Bronchial epithelial cell (primary cell): ENCODE measurements around the gene BLOC1S1. TPM values are rescaled to one million over a fixed set of nuclear protein-coding genes. Genes with fewer than 3 reads are reported as not detected.

Experiments used
- DNase-seq: peaks from one replicate; pipeline ENCODE4 v3.0.0-alpha.2; 2010; ENCODE audit warnings: low read depth
- FAIRE-seq: peaks from 2 replicates; lab custom pipeline; 2011; peaks lifted over from hg19 to GRCh38; lab: Jason Lieb, UNC
- H3K27me3 ChIP-seq: 2 replicates; pipeline ENCODE4 v1.5.1; 2011; ENCODE audit warnings: low read length; ENCODE audit not compliant: control insufficient read depth, insufficient read depth
- H3K36me3 ChIP-seq: 2 replicates; pipeline ENCODE4 v1.5.1; 2011; ENCODE audit warnings: low read length; ENCODE audit not compliant: control insufficient read depth, insufficient read depth
- H3K4me3 ChIP-seq: 2 replicates; pipeline ENCODE4 v1.5.1; 2011; ENCODE audit warnings: mild to moderate bottlenecking, low read depth, low read length, control low read depth
- CTCF ChIP-seq: IDR thresholded peaks from 2 replicates; pipeline ENCODE4 v1.5.1; 2011; ENCODE audit warnings: mild to moderate bottlenecking, moderate library complexity, low read length, control low read depth, inconsistent platforms; ENCODE audit not compliant: insufficient read depth, severe bottlenecking
- total RNA-seq: library from RNA; depleted of rRNA; stranded (reverse); fragments of >200 nt; gene quantifications from 2 replicates; pipeline ENCODE4 v1.2.1, GENCODE V29; 2014

BLOC1S1 gene
- total RNA-seq, 1 donor from 2014 or later = 64.5 TPM

DNA sequence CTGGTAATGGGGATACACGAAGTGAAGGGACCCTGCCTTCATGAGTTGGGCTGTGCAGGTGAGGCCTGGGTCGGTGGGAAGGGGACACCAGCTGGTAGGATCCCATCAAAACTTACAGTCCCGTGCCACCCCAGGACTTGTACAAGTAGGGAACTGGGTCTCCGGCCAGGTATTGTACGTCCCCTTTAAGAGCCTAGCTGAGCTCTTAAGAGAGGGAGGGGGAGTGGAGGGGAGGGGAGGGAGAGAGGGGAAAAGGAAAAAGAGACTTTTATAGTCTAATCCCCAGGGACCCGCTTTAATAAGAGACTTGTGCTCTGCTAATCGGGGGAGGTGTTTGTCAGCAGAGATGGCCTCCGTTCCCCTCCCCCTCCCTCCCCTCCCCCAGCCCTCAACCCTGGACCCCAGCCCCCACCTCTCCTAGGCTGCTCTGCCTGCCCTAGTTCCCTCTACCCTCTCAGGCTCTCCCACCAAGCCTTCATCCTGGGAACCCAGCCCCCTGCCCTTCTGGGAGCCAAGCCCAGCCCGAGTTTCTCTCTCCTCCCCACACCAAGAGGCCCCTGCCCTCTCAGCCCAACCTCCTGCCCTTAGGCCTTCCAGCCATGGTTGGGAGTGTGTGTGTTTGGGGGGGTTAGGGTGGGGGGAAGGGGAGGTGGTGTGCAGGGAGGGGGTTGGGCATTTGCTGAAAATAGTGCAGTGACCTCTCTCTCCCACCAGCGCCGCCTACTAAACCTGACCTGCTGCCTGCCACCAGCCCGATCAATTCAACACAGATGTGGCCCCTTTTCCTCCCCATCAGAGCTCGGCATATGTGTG is 29.7 kb downstream of the BLOC1S1 start:
- no peak for DNase-seq
- Histone ChIP-seq H3K4me3 (no peak overlapping the region), H3K27me3 (no peaks in the 10 kb centered on the region), H3K36me3 (no peaks in the 10 kb centered on the region)
- no peak for FAIRE-seq
- TF ChIP-seq CTCF = no peak

- no peak overlapping the region for H3K4me3 ChIP-seq
- no peak for FAIRE-seq
These were observed 30.5 kb downstream of the BLOC1S1 start for GRCh38 chr12:55746174-55746912.

DNA sequence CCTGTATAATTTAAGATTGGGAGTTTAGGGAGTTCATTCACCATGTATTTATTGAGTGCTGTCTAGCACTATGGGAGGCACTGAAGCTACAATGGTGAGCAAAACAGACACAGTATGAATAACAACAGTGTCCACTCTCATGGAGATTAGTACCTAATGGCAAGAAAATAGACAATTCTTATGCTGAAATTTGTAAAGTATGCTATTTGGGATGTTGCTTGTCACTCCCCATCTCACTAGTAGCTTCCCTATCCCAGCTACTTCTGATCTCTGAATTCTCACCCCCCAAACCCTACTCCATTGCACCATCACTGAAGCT is 31.0 kb downstream of the BLOC1S1 start:
- TF ChIP-seq CTCF = no peak
- no peaks in the 10 kb centered on the region for H3K27me3 ChIP-seq
- peaks cover 2% of the 10 kb centered on the region for H3K36me3 ChIP-seq
- DNase-seq (no peak), FAIRE-seq (no peak)
- H3K4me3 ChIP-seq = no peak overlapping the region

More at GRCh38 chr12:55746174-55746912, 30.5 kb downstream of the BLOC1S1 start:
- TF ChIP-seq CTCF = no peak
- Histone ChIP-seq H3K36me3 (no peaks in the 10 kb centered on the region), H3K27me3 (no peaks in the 10 kb centered on the region)
- no peak for DNase-seq

GRCh38 chr12:55748230-55748993 is 32.6 kb downstream of the BLOC1S1 start:
- FAIRE-seq (no peak), DNase-seq (no peak)
- no peak for TF ChIP-seq CTCF
- Histone ChIP-seq H3K27me3 (no peaks in the 10 kb centered on the region), H3K36me3 (peaks cover 6% of the 10 kb centered on the region), H3K4me3 (no peak overlapping the region)

GRCh38 chr12:55755246-55755645 is 39.4 kb downstream of the BLOC1S1 start:
- FAIRE-seq = no peak
- TF ChIP-seq CTCF = no peak
- no peak overlapping the region for H3K4me3 ChIP-seq
- H3K36me3 ChIP-seq = peaks cover 23% of the 10 kb centered on the region
- no peak for DNase-seq
- no peaks in the 10 kb centered on the region for H3K27me3 ChIP-seq
